Measurements from ENCODE around the gene GREM1. TPM values are rescaled to one million over a fixed set of nuclear protein-coding genes. Genes with fewer than 3 reads are reported as not detected.

GREM1 gene
- total RNA-seq, 1 experiment from 2014 or later = not detected

- Mint-ChIP-seq H3K36me3 (ENCODE audit: insufficient read depth, unreplicated experiment) (peaks cover 6% of the 10 kb centered on the region), H3K9me3 (ENCODE audit: unreplicated experiment) (no peaks in the 10 kb centered on the region), H3K4me1 (ENCODE audit: insufficient read depth, unreplicated experiment) (peaks cover 13% of the 10 kb centered on the region), H3K27ac (ENCODE audit: low read depth, unreplicated experiment) (no peak overlapping the region), H3K27me3 (ENCODE audit: insufficient read depth, unreplicated experiment) (no peaks in the 10 kb centered on the region), H3K4me3 (ENCODE audit: unreplicated experiment) (no peak overlapping the region)
- no peak for DNase-seq (ENCODE audit: unreplicated experiment)
- no peak for TF ChIP-seq CTCF (IDR thresholded peaks at IDR 0.05; ENCODE audit: unreplicated experiment)
- intact Hi-C loops (cut with micrococcal nuclease) = no loop called here
- no TSS peak for BruUV-seq (replicated peaks)
- CTCF ChIA-PET = no interaction called here
- POLR2A ChIA-PET = no interaction called here
Measured at GRCh38 chr15:32729700-32730395, 12.0 kb downstream of the GREM1 start.

- peaks cover 6% of the 10 kb centered on the region for H3K36me3 Mint-ChIP-seq (ENCODE audit: insufficient read depth, unreplicated experiment)
- intact Hi-C loops (cut with micrococcal nuclease) = no loop called here
- BruUV-seq (replicated peaks) = no TSS peak
- no peak overlapping the region for H3K4me3 Mint-ChIP-seq (ENCODE audit: unreplicated experiment)
- DNase-seq (ENCODE audit: unreplicated experiment) = peak; percentile 82
- peaks cover 13% of the 10 kb centered on the region for H3K4me1 Mint-ChIP-seq (ENCODE audit: insufficient read depth, unreplicated experiment)
- H3K9me3 Mint-ChIP-seq (ENCODE audit: unreplicated experiment) = no peaks in the 10 kb centered on the region
- ChIA-PET POLR2A (no interaction called here), CTCF (interaction anchor here (0.6 to 1.2 kb wide), 2 partner anchors 10 to 94 kb away, joined by 3 read pairs; no protein-coding TSS in a partner anchor)
- no peak for TF ChIP-seq CTCF (IDR thresholded peaks at IDR 0.05; ENCODE audit: unreplicated experiment)
- no peak overlapping the region for H3K27ac Mint-ChIP-seq (ENCODE audit: low read depth, unreplicated experiment)
- H3K27me3 Mint-ChIP-seq (ENCODE audit: insufficient read depth, unreplicated experiment) = no peaks in the 10 kb centered on the region
Measured at GRCh38 chr15:32730677-32731654, 13.2 kb downstream of the GREM1 start.

- Mint-ChIP-seq H3K27ac (ENCODE audit: low read depth, unreplicated experiment) (no peak overlapping the region), H3K27me3 (ENCODE audit: insufficient read depth, unreplicated experiment) (no peaks in the 10 kb centered on the region), H3K4me3 (ENCODE audit: unreplicated experiment) (no peak overlapping the region), H3K36me3 (ENCODE audit: insufficient read depth, unreplicated experiment) (no peaks in the 10 kb centered on the region), H3K9me3 (ENCODE audit: unreplicated experiment) (no peaks in the 10 kb centered on the region), H3K4me1 (ENCODE audit: insufficient read depth, unreplicated experiment) (peaks cover 13% of the 10 kb centered on the region)
- TF ChIP-seq CTCF (IDR thresholded peaks at IDR 0.05; ENCODE audit: unreplicated experiment) = no peak
- POLR2A ChIA-PET = no interaction called here
- CTCF ChIA-PET = no interaction called here
- no peak for DNase-seq (ENCODE audit: unreplicated experiment)
- intact Hi-C loops (cut with micrococcal nuclease) = no loop called here
- BruUV-seq (replicated peaks) = no TSS peak
Measured at GRCh38 chr15:32732574-32733157, 14.9 kb downstream of the GREM1 start.

- no peak for TF ChIP-seq CTCF (IDR thresholded peaks at IDR 0.05; ENCODE audit: unreplicated experiment)
- no TSS peak for BruUV-seq (replicated peaks)
- Mint-ChIP-seq H3K4me1 (ENCODE audit: insufficient read depth, unreplicated experiment) (peaks cover 13% of the 10 kb centered on the region), H3K36me3 (ENCODE audit: insufficient read depth, unreplicated experiment) (no peaks in the 10 kb centered on the region), H3K9me3 (ENCODE audit: unreplicated experiment) (no peaks in the 10 kb centered on the region), H3K27ac (ENCODE audit: low read depth, unreplicated experiment) (no peak overlapping the region), H3K4me3 (ENCODE audit: unreplicated experiment) (no peak overlapping the region), H3K27me3 (ENCODE audit: insufficient read depth, unreplicated experiment) (no peaks in the 10 kb centered on the region)
- POLR2A ChIA-PET = no interaction called here
- CTCF ChIA-PET = no interaction called here
- intact Hi-C loops (cut with micrococcal nuclease) = no loop called here
- DNase-seq (ENCODE audit: unreplicated experiment) = peak; percentile 32
Measured at GRCh38 chr15:32733281-32733680, 15.5 kb downstream of the GREM1 start.
